Umbilical cord (tissue), 2 donors: ENCODE measurements around the gene RNF223. TPM values are rescaled to one million over a fixed set of nuclear protein-coding genes. Genes with fewer than 3 reads are reported as not detected.
"Not testable (repeated sequence)": the region's sequence is repeated elsewhere in the genome, so short reads cannot be mapped to it uniquely, and the experiment has no call there.

Experiments used
- DNase-seq: peaks from one replicate; pipeline ENCODE4 v3.0.0-alpha.2; 2015; ENCODE audit warnings: low spot score
- total RNA-seq: library from RNA; depleted of rRNA; stranded (reverse); fragments of >200 nt; gene quantifications from one replicate; pipeline ENCODE4 v1.2.3, GENCODE V29; 2014; ENCODE audit warnings: low replicate concordance; ENCODE audit not compliant: insufficient read depth

RNF223 gene
- total RNA-seq, 1 donor from 2014 or later, result 1.9 TPM

DNA sequence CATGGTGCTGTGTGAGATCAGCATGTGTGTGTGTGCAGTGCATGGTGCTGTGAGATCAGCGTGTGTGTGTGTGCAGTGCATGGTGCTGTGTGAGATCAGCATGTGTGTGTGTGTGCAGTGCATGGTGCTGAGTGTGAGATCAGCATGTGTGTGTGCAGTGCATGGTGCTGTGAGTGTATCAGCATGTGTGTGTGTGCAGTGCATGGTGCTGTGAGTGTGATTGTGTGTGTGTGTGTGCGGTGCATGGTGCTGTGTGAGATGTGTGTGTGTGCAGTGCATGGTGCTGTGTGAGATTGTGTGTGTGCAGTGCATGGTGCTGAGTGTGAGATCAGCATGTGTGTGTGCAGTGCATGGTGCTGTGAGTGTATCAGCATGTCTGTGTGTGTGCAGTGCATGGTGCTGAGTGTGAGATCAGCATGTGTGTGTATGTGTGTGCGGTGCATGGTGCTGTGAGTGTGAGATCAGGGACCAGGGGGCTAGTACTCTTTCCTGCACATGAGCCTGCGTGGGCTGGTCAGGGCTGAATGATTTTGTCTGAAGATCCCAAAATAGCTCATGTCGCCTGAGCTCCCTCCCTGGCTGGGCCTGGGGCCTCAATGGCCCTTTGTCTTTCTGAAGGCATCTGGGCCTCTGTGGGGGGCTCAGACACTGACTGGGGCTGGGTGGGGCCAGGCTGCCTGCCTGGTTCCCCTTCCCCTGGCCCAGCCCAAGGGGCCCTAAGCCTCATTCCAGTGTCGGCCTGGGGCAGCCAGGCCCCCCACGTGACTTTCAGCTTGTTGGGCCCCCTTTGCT lies 43.0 kb downstream of the RNF223 start:
- not testable (repeated sequence) for DNase-seq

DNA sequence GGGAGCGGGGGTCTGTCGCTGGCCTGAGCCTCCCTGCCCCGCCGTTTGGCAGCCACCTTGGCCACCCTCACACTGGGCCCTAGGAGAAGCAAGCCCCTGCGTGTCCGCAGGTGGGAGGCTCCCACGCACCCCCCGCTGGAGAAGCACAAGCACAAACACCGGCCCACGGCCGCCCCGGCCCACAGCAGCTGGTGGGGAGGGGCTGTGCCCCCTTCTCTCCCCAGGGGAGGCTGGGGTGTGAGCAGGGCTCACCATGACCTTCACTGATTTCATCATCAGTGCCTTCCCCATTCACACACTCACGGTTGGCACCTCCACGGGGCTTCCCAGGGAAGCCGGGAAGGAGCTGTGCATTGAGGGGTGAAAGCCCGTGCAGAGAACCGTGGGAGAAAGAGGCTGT lies 46.3 kb downstream of the RNF223 start:
- no peak for DNase-seq

DNA sequence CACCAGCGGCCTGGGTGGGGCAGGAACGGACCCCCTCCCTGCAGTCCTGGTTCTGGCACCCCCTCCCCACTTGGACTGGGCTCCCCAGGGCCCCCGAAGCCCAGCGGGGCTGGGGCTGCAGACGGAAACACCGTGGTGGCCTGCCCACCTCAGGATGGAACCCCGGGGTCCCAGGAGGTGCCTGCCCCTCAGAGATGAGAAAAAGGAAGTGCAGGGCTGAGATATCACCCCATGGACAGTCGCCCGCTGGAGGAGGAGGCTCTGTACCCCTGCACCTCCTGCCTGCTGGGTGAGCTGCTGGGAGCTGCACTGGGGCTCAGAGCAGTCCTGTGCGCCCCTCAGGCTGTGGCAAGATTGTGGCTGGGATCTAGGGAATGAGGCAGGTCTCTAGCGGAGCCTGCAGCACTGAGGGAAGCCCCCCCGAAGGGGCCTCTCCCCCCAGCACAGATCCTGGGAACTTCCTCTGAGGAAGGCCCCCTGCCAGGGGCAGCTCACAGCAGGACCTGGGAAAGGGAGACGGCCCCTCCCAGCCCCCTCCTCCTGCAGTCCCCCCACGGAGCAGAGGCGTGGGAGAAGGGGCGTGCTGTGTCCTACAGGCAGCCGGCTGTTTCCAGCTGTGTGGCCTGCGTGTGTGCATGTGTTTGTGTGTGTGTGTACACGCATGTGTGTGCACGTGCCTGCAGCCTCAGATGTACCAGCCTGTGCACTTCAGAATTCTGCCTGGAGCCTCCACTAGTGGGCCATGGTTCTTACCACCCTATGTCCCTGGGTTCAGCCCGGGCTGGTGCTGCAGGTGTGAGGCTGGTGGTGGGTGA lies 47.3 kb downstream of the RNF223 start:
- DNase-seq, result no peak

DNA sequence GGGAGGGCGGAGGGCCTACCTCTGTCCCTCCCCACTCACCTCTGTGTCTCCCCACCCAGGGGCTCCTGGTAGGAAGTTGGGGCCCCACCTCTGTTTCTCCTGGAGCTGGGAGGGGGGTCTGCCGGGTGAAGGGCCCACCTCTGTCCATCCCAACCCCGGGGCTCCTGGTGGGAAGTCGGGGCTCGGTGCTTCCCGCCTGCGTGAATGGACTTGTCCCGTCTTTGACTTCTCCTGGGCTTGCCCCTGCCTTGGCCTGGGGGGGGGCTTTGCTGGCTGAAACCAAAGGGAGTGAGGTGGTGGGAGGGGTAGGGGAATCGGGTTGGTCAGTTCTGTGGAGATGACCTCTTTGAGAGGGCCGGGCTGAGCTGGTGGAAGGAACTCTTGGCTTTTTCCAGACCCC lies 48.4 kb downstream of the RNF223 start:
- DNase-seq, result no peak

DNA sequence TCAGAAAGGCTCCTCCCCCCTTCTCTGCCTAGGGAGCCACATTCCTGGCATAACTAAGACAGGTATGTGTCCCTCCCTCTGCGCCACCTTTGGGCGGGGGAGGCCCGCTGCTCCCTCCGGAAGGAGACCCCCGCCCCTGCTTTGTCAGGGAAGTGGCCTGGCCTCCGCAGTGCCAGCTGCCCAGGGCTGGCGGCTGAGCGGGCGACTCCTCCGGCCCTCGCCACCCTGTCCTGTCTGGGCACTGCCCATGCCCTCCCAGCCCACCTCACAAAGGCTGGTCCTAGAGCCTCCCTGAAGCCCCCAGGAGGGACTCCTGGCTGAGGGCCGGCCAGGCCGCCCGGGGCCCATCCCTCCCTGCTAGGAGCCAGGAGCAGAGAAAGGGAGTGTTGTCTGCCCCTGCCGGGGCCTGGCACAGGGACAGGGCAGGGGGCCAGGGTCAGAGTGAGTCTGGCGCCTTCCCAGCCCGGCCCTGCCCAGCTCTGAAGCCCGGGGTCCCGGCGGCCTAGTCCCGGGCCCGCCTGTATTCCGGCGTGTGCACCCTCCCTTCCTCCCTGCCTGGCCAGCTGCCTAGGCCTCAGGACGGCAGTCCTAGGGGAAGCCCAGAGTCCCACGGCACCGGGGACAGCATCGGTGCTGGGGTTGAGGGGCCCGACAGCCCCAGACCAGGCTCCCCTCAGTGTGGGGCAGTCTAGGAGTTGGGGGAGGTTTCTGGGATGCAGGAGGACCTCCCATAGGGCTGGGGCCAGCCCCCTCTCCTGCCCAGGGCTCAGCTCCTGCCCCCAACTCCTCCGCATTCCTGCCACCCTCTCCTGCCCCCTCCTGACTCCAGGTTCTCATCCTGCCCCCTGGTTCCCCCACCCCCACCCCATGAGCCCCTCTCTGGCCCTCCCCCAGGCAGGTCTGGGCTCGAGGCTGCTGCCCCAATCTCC lies 49.1 kb downstream of the RNF223 start:
- DNase-seq, result peak; percentile 60

DNA sequence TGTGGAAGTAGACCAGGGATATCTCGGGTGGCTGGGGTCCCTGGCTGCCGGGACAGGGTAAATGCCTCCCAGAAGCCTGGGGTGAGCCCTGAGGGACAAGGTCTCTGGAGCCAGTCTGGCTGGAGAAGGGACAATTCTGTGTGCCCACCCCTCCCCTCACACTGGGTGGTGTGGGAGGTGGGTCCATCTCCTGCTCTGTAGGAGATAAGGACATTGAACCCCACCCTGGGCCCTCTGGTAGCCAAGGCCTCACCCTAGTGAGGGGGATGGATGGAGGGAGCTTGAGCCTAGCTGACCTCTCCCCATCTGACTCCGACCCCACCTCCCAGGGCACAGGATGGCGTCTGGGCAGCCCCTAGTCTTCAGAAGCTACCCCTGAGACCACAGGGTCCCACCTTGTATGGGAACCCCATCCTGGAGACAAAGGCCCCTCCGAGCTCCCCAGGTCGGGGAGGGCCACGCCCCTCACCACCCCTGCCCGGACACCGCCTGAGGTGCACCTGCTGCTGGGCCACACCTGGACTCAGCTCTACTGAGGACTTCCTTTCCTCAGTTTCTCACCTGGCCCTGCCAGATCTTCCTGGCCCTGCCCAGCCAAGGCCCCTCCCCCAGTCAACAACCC lies 49.8 kb downstream of the RNF223 start:
- no peak for DNase-seq

DNA sequence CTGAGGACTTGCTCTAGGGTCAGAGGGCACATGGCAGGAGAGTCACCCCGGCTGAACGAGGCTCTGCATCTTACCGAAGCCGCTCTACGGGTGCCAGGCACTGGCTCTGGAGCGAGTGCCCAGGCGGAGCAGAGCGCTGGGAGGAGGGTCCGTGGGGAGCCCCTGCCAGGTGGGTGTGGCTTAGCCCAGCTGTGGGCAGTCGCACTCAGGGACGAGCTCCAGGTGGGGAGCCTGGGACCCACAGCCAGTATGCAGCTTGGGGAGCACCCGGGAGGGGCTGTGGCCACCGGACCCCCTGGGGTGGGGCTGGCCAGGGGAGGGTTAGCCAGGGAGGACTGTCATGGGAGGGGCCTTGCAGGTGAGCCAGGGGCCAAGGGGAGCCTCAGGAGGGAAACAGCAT lies 50.4 kb downstream of the RNF223 start:
- no peak for DNase-seq

DNA sequence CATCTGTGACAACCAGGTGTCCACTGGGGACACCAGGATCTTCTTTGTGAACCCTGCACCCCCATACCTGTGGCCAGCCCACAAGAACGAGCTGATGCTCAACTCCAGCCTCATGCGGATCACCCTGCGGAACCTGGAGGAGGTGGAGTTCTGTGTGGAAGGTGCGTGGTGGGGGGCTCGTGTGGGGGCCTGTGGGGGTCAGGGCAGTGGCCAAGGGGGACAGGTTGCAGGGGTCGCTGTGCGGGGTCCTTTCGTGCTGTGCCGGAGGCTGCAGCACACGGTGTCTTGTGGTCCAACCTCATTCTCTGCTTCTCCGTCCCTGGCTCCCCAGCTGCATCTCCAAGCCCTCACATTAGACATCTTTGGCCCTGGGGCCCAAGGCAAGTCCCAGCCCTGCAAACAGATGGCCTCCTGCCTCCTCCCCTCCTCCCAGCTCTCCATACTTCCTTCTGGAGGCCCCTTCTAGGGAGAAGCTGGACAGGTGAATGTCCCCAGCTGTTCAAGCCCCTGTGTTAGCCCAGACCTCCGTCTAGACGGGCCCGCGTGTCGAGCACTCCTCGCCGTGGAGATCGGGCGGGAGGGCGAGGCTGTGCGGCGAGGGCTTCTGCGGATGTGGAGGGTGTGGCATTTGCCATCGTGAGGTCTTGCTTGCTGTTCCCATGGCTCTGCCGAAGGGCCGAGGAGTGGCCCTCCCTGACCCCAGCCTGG lies 51.6 kb downstream of the RNF223 start:
- no peak for DNase-seq

DNA sequence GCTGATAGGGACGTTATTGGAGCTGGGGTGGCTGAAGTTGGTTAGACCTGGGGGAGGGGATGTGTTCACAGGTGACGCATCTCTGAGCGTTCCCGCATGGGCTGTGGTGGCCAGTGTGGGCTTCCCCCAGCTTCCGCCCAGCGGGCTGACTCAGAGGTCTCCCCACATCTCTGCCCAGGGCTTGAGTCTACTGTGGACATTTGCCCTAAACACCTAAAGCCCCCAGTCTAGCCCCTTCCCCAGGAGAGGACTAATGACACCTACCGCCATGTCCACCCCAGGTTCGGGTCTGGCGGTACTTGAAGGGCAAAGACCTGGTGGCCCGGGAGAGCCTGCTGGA lies 52.2 kb downstream of the RNF223 start:
- no peak for DNase-seq

DNA sequence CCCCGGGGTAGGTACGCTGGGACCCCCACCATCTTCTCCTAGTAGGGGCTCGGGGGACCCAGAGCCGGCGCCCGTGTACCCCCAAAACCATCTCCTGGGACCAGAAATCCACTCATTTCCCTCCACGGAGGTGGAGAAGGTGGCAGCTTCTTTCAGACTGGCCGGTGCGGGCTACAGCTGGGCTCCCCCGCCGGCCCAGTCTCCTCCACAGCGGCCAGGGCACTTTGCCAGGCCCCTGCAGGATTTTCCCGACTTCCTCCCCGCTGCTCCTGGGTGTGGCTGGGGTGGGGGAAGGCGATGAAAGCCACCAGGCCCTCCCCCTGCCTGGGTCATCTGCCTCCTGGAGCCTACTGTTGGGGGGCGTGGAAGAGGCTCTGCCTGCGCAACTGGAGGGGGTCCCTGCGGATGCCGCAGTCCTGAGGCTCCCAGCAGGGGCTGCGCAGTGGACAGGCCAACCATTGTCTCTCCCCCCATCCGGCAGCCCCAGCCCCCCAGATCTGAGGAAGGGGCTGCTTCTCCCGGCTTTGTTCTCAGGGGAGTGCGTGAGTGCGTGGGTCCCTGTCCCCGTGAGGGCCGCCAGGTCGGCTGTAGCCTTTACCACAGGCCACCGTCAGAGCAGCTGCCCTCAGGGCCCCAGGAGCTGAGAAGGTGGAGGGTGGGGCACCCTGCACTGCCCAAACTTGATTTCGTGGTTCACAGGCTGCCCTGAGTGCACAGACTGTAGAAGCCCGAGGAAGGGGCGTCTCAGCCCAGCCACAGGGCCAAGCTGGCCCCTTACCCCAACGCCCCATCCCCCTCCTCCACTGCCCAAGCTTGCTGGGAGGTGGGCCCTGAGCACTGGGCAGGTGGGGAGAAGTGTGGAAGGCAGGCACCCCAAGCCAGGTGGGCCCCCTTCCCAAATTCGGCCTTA lies 52.8 kb downstream of the RNF223 start:
- DNase-seq, result peak; percentile 81

Other genes starting within 250 kb of the RNF223 start
- 11.1 TPM for gene SAMD11, start 150.4 kb downstream of the RNF223 start, total RNA-seq
- 26.2 TPM for gene NOC2L, start 115.0 kb downstream of the RNF223 start, total RNA-seq
- gene KLHL17, start 113.7 kb downstream of the RNF223 start, total RNA-seq, result 3.4 TPM
- 1.2 TPM for gene PLEKHN1, start 107.8 kb downstream of the RNF223 start, total RNA-seq
- 0.96 TPM for gene PERM1, start 92.2 kb downstream of the RNF223 start, total RNA-seq
- gene HES4, start 74.2 kb downstream of the RNF223 start, total RNA-seq, result 40.2 TPM
- gene ISG15, start 60.8 kb downstream of the RNF223 start, total RNA-seq, result 54.9 TPM
- gene AGRN, start 54.2 kb downstream of the RNF223 start, total RNA-seq, result 68.4 TPM
- 7.7 TPM for gene C1orf159, start 41.8 kb upstream of the RNF223 start, total RNA-seq
- gene TTLL10, start 99.6 kb upstream of the RNF223 start, total RNA-seq, result not detected
- gene TNFRSF18, start 132.3 kb upstream of the RNF223 start, total RNA-seq, result not detected
- gene TNFRSF4, start 139.8 kb upstream of the RNF223 start, total RNA-seq, result not detected
- gene SDF4, start 157.7 kb upstream of the RNF223 start, total RNA-seq, result 54.2 TPM
- 15.4 TPM for gene B3GALT6, start 157.9 kb upstream of the RNF223 start, total RNA-seq
- gene C1QTNF12, start 172.4 kb upstream of the RNF223 start, total RNA-seq, result not detected
- 22.9 TPM for gene UBE2J2, start 199.5 kb upstream of the RNF223 start, total RNA-seq
- gene SCNN1D, start 206.1 kb upstream of the RNF223 start, total RNA-seq, result 0.72 TPM
- 49.6 TPM for gene ACAP3, start 233.6 kb upstream of the RNF223 start, total RNA-seq
- 4.6 TPM for gene PUSL1, start 234.3 kb upstream of the RNF223 start, total RNA-seq